Measurements from ENCODE around the gene EGF. TPM values are rescaled to one million over a fixed set of nuclear protein-coding genes. Genes with fewer than 3 reads are reported as not detected.

The EGF gene
- polyA plus RNA-seq, 1 donor from 2014 or later = 0.51 TPM

DNA sequence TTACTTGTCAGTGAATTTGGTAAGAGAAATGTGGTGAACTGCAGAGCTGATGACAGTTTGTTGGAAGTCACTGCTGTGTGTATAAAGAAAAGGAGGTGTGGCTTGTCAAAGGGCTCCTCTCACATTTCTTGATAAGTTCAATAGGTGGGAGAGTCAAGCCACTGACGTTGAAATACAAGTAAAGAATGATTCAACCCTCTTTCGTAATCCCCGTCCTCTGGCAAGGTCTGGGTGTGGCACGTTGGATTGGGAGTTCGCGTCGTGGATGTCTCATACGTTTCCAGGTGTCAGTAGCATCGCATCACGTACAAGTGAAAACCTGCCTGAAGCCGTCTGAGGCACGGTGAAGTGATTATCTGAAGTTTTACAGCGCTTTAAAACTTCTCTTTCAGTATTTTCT, 76.4 kb downstream of the EGF start:
- Mint-ChIP-seq H3K4me3 (no peak overlapping the region), H3K27me3 (peaks cover 2% of the 10 kb centered on the region), H3K27ac (no peak overlapping the region), H3K4me1 (peaks cover 8 to 16% (median 11%) of the 10 kb centered on the region in 3 donors), H3K9me3 (peaks cover 2 to 16% (median 9%) of the 10 kb centered on the region in 3 donors), H3K36me3 (peaks cover 6% of the 10 kb centered on the region)

DNA sequence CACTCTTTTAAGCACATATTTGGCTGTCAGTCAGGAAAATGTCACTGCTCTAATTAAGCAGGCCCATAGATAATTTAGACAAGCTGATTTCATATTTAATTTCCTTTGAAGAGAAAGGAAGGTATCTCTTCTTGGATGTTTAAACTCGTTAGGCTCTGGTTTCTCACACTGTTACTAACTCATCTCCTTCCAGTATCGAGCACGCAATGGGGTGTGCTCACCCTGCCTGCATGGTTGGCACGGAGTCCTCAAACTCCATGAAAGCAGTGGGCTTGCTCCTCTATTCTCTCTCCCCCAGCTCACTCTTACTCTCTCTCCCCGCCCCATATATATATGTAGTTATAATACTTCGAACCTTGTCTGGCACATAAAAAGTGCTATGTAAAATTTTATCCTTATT, 76.9 kb downstream of the EGF start:
- peaks cover 2 to 16% (median 9%) of the 10 kb centered on the region in 3 donors for H3K9me3 Mint-ChIP-seq
- H3K4me1 Mint-ChIP-seq = peaks cover 12 to 22% (median 14%) of the 10 kb centered on the region in 3 donors
- H3K4me3 Mint-ChIP-seq = no peak overlapping the region
- peaks cover 6% of the 10 kb centered on the region for H3K36me3 Mint-ChIP-seq
- H3K27ac Mint-ChIP-seq = no peak overlapping the region
- peaks cover 2% of the 10 kb centered on the region for H3K27me3 Mint-ChIP-seq

DNA sequence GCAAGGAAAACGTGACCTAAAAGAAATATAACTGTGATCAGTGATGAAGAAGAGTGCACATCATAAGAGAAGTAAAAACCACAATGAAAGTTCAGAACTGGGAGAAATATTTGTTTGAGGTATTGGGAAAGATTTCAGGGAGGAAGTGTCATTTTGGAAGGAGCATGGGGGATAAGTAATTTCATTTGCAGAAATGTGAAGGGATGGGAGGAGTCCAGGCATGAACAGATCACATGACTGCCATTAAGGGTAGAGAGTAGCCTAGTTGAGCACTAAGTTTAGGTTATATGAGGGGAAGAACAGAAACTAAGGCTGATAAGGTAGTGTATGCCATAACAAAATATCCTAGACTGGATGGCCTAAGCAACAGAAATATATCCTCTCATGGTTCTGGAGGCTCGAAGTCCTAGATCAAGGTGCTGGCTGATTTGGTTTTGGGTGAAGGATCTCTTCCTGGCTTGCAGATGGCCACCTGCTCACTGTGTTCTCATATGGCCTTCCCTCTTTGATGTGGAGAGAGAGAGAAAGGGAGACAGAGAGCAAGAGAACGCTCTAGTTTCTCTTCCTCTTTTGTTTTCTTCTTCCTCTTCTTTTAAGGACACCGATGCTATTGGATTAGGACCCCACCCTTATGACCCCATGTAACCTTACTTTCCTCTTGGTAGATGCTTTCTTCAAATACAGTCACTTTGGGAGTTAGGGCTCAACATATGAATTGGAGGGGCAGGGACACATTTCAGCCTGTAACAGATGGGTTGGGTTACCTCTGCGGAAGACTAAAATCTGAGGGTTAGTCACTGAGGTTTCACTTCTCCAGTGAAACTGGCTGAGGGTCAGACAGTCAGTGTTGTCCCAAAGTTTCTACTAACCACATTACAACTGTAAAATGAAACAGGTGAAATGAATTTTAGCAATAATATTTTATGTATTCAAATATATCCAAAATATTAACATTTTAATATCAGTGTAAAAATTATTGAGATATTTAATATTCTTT, 77.9 kb downstream of the EGF start:
- Mint-ChIP-seq H3K27ac (peak overlapping the region; percentile 1 to 91 (median 14)), H3K9me3 (peaks cover 2 to 16% (median 9%) of the 10 kb centered on the region in 3 donors)

DNA sequence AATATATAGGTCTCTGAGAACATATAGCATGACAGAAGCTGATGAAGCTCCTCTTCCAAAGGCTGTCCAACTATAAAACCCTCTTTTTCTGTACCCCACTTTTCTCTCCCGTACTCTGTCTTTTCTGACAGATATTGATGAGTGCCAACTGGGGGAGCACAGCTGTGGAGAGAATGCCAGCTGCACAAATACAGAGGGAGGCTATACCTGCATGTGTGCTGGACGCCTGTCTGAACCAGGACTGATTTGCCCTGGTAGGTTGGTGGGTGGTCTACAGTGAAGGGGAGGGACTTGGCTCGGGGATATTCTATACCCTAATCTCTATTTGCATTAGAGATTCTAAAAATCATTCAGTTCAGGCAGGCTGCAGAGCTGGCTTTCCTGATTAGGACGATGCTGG, 80.4 kb downstream of the EGF start:
- Mint-ChIP-seq H3K27me3 (no peaks in the 10 kb centered on the region), H3K4me3 (no peak overlapping the region), H3K4me1 (peaks cover 13 to 24% (median 15%) of the 10 kb centered on the region in 3 donors), H3K27ac (no peak overlapping the region), H3K36me3 (peaks cover 3% of the 10 kb centered on the region), H3K9me3 (peaks cover 2 to 16% (median 9%) of the 10 kb centered on the region in 3 donors)

More for the DNA sequence above, 77.9 kb downstream of the EGF start:
- peaks cover 6% of the 10 kb centered on the region for H3K36me3 Mint-ChIP-seq
- H3K4me3 Mint-ChIP-seq = peak overlapping the region in 2 of 4 donors; percentile 45 to 78
- H3K4me1 Mint-ChIP-seq = peaks cover 13 to 24% (median 15%) of the 10 kb centered on the region in 3 donors
- peaks cover 2% of the 10 kb centered on the region for H3K27me3 Mint-ChIP-seq

DNA sequence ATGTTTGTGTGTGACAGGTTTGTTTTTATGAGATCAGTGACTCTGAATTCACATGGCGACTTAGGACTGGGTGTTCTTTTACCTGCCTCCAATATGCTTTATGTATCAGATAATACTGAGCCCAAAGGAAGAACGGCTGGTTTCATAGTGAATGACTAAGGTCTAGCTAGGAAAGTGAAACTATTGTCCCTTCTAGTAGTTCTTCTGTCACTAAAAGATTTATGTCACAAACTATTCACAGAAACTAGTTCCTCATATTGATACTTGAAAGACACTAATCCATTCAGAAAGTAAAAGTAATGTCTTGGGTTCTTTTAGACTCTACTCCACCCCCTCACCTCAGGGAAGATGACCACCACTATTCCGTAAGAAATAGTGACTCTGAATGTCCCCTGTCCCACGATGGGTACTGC, 81.7 kb downstream of the EGF start:
- Mint-ChIP-seq H3K4me1 (peaks cover 15 to 24% (median 15%) of the 10 kb centered on the region in 3 donors), H3K27me3 (peaks cover 2% of the 10 kb centered on the region), H3K9me3 (peaks cover 2 to 14% (median 6%) of the 10 kb centered on the region in 3 donors), H3K27ac (no peak overlapping the region), H3K36me3 (peaks cover 3% of the 10 kb centered on the region), H3K4me3 (peak overlapping the region in 1 of 4 donors; percentile 49)

DNA sequence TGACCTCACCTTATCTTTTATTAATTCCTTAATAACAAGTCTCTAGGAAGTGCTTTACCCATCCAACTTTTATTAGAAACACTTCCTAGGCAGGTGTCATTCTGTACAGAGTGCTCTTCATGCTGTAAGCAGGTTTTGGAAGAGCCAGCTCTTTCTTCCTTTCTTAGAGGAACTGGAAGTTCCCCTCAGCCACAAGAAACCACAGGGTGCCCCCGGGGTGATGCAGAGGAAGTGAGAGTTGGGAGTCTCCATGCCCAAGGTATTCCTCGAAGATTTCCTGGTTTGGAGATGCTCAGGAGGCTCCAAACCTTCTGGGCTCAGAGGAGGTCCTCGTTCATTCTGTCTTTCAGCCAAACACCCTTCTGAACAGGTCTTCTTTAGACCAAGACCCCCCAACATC, 83.8 kb downstream of the EGF start:
- no peaks in the 10 kb centered on the region for H3K36me3 Mint-ChIP-seq
- H3K27me3 Mint-ChIP-seq = peaks cover 5% of the 10 kb centered on the region
- H3K9me3 Mint-ChIP-seq = no peaks in the 10 kb centered on the region
- no peak overlapping the region for H3K4me3 Mint-ChIP-seq
- no peak overlapping the region for H3K27ac Mint-ChIP-seq
- H3K4me1 Mint-ChIP-seq = peaks cover 4 to 10% (median 6%) of the 10 kb centered on the region in 3 donors

DNA sequence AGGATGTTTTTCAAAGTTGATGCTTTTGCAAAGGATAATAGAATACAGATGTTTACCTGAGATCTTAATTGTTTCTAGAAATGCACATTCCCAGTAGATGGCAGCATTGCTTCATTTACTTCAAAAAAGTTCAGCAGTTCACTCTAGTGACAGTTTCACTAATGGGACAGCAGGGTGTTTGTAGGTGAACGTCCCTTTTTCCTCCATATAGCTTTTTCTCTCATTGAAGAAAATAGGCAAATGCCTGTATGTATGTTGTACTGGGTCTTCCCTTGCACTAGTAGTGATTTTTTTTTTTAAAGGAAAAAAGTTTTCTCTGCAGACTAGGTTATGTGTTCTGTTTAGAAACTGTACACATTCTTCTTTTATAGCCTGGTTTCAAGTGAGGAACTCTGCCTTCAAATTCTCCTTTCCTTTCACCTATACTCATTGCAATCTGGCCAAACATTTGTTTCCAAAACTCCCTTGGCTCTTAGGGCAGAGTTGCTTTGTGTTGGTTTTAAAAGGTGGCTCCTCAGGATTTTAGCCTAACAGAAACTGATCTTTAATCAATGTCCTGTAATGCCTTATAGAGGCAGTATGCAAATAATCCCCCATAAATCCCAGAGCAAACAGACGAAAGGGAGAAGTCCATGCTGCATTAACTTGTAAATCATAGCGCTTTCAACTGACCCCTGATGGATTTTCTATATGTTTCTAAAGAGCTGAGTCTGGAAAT, 86.3 kb downstream of the EGF start:
- Mint-ChIP-seq H3K9me3 (no peaks in the 10 kb centered on the region), H3K4me1 (peaks cover 4 to 8% (median 6%) of the 10 kb centered on the region in 3 donors), H3K27ac (no peak overlapping the region), H3K4me3 (no peak overlapping the region), H3K36me3 (no peaks in the 10 kb centered on the region), H3K27me3 (peaks cover 5% of the 10 kb centered on the region)

DNA sequence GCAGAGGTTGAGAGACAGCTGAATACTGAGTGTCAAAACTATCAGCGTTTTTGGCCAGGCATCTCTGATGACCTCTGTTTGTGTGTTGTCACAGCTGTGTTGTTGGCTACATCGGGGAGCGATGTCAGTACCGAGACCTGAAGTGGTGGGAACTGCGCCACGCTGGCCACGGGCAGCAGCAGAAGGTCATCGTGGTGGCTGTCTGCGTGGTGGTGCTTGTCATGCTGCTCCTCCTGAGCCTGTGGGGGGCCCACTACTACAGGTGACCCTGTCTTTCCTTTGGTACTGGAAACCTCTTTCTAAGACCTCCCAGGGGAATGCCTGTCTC, 86.9 kb downstream of the EGF start:
- H3K36me3 Mint-ChIP-seq = no peaks in the 10 kb centered on the region
- peaks cover 7% of the 10 kb centered on the region for H3K27me3 Mint-ChIP-seq
- no peak overlapping the region for H3K4me3 Mint-ChIP-seq
- no peaks in the 10 kb centered on the region for H3K9me3 Mint-ChIP-seq
- H3K27ac Mint-ChIP-seq = no peak overlapping the region
- peaks cover 2 to 3% (median 2%) of the 10 kb centered on the region in 3 donors for H3K4me1 Mint-ChIP-seq

DNA sequence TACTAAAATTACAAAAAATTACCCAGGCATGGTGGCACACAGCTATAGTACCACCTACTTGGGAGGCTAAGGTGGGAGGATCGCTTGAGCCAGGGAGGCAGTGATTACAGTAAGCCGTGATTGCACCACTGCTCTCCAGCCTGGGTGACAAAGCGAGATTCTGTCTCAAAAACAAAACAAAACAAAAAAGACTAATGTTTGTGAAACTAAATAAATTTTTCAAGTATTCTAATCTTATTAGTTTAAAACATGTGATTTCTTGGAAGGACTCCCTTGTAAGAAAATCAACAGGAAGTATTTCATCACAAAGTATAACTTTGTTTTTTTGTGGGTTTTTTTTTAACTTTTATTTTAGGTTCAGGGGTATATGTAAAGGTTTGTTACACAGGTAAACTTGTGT, 89.6 kb downstream of the EGF start:
- no peak overlapping the region for H3K4me3 Mint-ChIP-seq
- H3K36me3 Mint-ChIP-seq = no peaks in the 10 kb centered on the region
- H3K9me3 Mint-ChIP-seq = no peaks in the 10 kb centered on the region
- H3K4me1 Mint-ChIP-seq = peaks cover 0 to 2% (median 0%) of the 10 kb centered on the region in 3 donors
- peaks cover 7% of the 10 kb centered on the region for H3K27me3 Mint-ChIP-seq
- H3K27ac Mint-ChIP-seq = no peak overlapping the region

DNA sequence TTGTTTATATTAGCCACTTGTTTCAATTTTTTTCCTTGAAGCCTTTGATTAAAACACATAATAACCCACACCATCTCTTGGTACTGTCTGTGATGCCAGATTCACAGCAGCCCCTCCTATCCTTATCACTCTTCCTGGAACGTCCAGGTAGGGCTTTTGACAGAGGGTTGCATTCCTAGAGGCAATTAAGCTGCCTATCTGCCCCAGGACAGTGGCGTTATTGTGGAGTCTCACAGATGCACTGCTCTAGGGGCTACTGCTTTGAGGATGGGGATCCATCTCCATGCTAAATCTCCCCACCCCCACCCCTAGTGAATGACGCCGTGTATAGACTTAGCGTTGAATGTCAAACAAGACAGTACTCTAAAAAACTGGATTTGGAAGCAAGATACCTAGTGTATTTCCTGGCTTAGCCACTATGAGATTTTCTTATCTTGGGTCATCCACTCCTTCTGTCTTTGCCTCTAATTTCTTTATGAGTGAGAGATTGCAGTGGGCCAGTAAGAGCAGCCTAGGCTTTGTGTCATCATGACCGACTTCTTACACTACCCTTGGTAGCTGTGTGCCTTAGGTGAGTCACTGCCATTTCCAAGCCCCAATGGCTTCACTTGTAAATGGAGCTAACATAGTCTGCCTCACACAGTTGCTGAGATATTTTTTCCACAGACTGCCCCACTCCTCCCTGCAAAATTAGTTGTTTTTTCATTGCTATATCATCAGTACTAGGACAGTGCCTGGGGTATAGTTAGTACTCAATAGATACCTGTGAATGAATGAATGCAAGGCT, 90.9 kb downstream of the EGF start:
- H3K27ac Mint-ChIP-seq = no peak overlapping the region
- no peaks in the 10 kb centered on the region for H3K9me3 Mint-ChIP-seq
- H3K27me3 Mint-ChIP-seq = peaks cover 7% of the 10 kb centered on the region
- H3K4me3 Mint-ChIP-seq = no peak overlapping the region
- peaks cover 0 to 2% (median 0%) of the 10 kb centered on the region in 3 donors for H3K4me1 Mint-ChIP-seq
- H3K36me3 Mint-ChIP-seq = no peaks in the 10 kb centered on the region

DNA sequence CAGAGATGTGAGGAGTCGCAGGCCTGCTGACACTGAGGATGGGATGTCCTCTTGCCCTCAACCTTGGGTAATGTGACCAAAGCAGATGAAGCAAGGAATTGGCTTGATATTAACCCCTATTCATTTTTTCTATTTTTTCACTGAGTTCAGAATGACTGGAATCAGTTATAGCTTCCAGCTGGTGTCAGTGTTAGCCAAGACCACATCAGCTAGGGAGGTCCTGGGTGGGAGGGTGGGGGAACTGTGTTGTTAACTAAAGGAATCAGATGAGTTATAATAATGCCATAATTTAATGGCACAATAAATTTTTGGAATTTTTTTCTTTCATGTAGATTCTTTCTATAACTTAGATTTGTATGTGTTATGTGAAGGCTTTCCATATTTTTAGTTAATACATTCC, 91.9 kb downstream of the EGF start:
- H3K27ac Mint-ChIP-seq = no peak overlapping the region
- no peak overlapping the region for H3K4me3 Mint-ChIP-seq
- no peaks in the 10 kb centered on the region for H3K9me3 Mint-ChIP-seq
- H3K36me3 Mint-ChIP-seq = no peaks in the 10 kb centered on the region
- H3K4me1 Mint-ChIP-seq = no peaks in the 10 kb centered on the region
- peaks cover 4% of the 10 kb centered on the region for H3K27me3 Mint-ChIP-seq

DNA sequence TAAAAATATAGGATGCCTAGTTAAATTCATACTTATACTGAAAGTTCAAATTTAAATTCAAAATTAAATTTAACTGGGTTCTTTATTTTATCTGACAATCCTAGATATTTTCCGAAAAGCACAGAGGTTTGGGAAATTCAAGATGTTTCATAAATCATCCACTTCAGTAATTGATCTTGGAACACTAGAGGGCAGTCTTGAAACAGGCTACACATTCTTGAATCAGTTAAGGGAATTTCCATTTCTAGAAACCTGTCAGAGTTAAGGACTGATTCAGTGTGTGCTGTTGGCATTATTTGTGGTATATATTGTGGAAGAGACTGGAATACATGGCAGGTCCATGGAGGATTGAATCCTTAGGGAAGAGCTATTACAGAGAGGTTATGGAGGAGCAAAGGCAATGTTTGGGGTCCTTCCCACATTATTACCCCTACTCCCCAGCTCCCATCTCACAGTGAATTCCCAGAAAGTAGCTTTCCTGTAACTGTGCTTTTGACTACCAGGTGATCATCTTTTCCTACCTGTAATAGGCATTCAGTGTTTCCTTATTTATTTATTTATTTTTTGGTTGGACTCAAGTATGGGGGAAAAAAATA, 92.9 kb downstream of the EGF start:
- Mint-ChIP-seq H3K9me3 (no peaks in the 10 kb centered on the region), H3K27ac (no peak overlapping the region), H3K36me3 (no peaks in the 10 kb centered on the region), H3K4me3 (no peak overlapping the region), H3K27me3 (peaks cover 2% of the 10 kb centered on the region), H3K4me1 (no peaks in the 10 kb centered on the region)

DNA sequence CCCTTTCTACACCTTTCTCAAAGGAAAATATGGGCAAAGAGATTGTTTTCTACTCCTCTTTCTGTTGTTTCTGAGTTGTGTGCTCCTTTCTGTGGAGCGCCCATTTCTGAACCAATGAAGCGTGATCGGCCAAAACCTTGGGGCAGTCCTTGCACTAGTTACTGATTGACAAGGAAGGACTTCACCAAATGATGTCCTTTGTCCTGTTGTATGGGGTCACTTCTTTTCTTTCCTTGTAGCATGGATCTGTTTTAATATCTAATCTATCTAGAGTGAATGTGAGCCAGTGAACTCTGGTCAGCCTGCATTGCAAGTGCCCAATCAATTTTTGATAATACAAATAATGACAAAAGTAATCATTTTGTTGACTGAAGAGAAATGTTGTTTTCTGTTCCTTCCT, 94.5 kb downstream of the EGF start:
- no peak overlapping the region for H3K4me3 Mint-ChIP-seq
- no peaks in the 10 kb centered on the region for H3K4me1 Mint-ChIP-seq
- H3K36me3 Mint-ChIP-seq = no peaks in the 10 kb centered on the region
- H3K27ac Mint-ChIP-seq = no peak overlapping the region
- no peaks in the 10 kb centered on the region for H3K9me3 Mint-ChIP-seq
- H3K27me3 Mint-ChIP-seq = peaks cover 2% of the 10 kb centered on the region

DNA sequence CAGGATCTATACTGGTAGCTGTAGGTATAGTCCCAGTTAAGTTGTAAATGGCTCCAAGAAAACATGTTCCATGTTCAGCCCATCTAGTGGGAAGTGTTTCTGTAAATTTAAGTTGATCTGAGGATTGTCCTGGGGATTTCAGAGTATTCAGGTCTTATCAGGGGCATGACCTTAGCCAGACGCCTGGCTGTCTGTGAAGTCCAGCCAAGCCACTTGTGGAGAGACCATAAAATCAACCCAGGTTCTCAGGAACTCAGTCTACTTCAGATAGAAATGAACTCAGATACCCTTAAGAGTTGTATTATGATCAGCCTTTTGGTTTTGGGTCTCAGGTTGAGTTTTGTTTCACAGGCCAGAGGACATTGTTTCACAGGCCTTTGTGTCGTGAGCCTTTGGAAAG, 95.9 kb downstream of the EGF start:
- Mint-ChIP-seq H3K36me3 (no peaks in the 10 kb centered on the region), H3K4me1 (no peaks in the 10 kb centered on the region), H3K9me3 (no peaks in the 10 kb centered on the region), H3K27ac (no peak overlapping the region), H3K27me3 (peaks cover 4% of the 10 kb centered on the region), H3K4me3 (no peak overlapping the region)

All from IgD-negative memory B cell (primary cell).